Naive thymus-derived CD8-positive, alpha-beta T cell (primary cell): ENCODE data around the gene IFITM10. TPM values are rescaled to one million over a fixed set of nuclear protein-coding genes. Genes with fewer than 3 reads are reported as not detected.

Source experiments
- ATAC-seq, 2 donors: fragments of 150-1000 bp; cut with Tn5 transposase in 1 of 2; sonication (Bioruptor Pico), chemical (Tn5 transposase) in 1 of 2; 1 replicate in 1 of 2; 2 replicates in 1 of 2; pipeline ENCODE4 v1.10.0; 2021; ENCODE audit warnings: mild to moderate bottlenecking in 2 of 2, moderate library complexity in 2 of 2
- POLR2A ChIA-PET: fragments of 350-600 bp; sonication (Branson Sonifier 250); formaldehyde crosslinking; loops from one replicate; lab custom pipeline; 2021; ENCODE audit warnings: antibody characterized with exemption; lab: Charles Lee
- DNase-seq, 10 donors: peaks; one replicate each; pipeline versions ENCODE4 v3.0.0 to v3.0.0-alpha.2; 2020 to 2022
- H3K27ac Mint-ChIP-seq, 10 donors: one replicate each; pipeline ENCODE4 v1.8.0; 2020 to 2022; ENCODE audit warnings: mild to moderate bottlenecking in 10 of 10, mixed read lengths in 10 of 10, moderate library complexity in 4 of 10, inconsistent platforms in 1 of 10
- H3K27me3 Mint-ChIP-seq, 5 donors: one replicate each; pipeline ENCODE4 v1.8.0; 2021 to 2022; ENCODE audit warnings: mixed read lengths in 5 of 5
- H3K36me3 Mint-ChIP-seq, 3 donors: one replicate each; pipeline ENCODE4 v1.8.0; 2020 to 2022; ENCODE audit warnings: mixed read lengths in 3 of 3, mild to moderate bottlenecking in 2 of 3, inconsistent platforms in 1 of 3
- H3K4me1 Mint-ChIP-seq, 4 donors: one replicate each; pipeline ENCODE4 v1.8.0; 2021 to 2022; ENCODE audit warnings: mixed read lengths in 4 of 4
- H3K4me3 Mint-ChIP-seq, 10 donors: one replicate each; pipeline ENCODE4 v1.8.0; 2020 to 2022; ENCODE audit warnings: mild to moderate bottlenecking in 10 of 10, mixed read lengths in 10 of 10, moderate library complexity in 6 of 10, inconsistent platforms in 1 of 10
- H3K9me3 Mint-ChIP-seq, 9 donors: one replicate each; pipeline ENCODE4 v1.8.0; 2020 to 2022; ENCODE audit warnings: mixed read lengths in 9 of 9, mild to moderate bottlenecking in 3 of 9, inconsistent platforms in 1 of 9, moderate library complexity in 1 of 9
- polyA plus RNA-seq, 3 donors: library from polyadenylated mRNA; unstranded; fragments of 300-500 nt; fragmentation: Illumina TruSeq; gene quantifications; one replicate each; pipeline ENCODE4 v1.2.3, GENCODE V29; 2021
- total RNA-seq, 8 experiments: library from RNA in 2 of 8; stranded (reverse) in 2 of 8; gene quantifications; one replicate each; pipeline ENCODE4 v1.2.3 and lab custom pipeline; 2021 to 2026

The IFITM10 gene
- total and polyA plus RNA-seq, 5 experiments from 2014 or later: 0.16 to 4.3 (median 2.0) TPM; not detected in 2

- no peak for DNase-seq
- no peak for ATAC-seq
- Mint-ChIP-seq H3K27me3 (peaks cover 0 to 19% (median 0%) of the 10 kb centered on the region in 5 donors), H3K27ac (peak overlapping the region in 1 of 10 donors; percentile 73), H3K36me3 (peaks cover 0 to 18% (median 2%) of the 10 kb centered on the region in 3 donors), H3K4me1 (peaks cover 13 to 15% (median 15%) of the 10 kb centered on the region in 4 donors), H3K4me3 (no peak overlapping the region), H3K9me3 (peaks cover 0 to 24% (median 19%) of the 10 kb centered on the region in 9 donors)
- POLR2A ChIA-PET: interaction anchor here (0.6 to 1.8 kb wide), 3 partner anchors 11 to 637 kb away, joined by 3 read pairs; no protein-coding TSS in a partner anchor
These were observed 12.0 kb downstream of the IFITM10 start for GRCh38 chr11:1738380-1738779.

GRCh38 chr11:1737080-1737757, 13.2 kb downstream of the IFITM10 start:
- no peak overlapping the region for H3K27ac Mint-ChIP-seq
- DNase-seq (peak in 1 of 10 donors; percentile 23), ATAC-seq (no peak)
- peaks cover 0 to 21% (median 0%) of the 10 kb centered on the region in 5 donors for H3K27me3 Mint-ChIP-seq
- no peak overlapping the region for H3K4me3 Mint-ChIP-seq
- H3K9me3 Mint-ChIP-seq: peaks cover 0 to 24% (median 19%) of the 10 kb centered on the region in 9 donors
- peaks cover 0 to 18% (median 2%) of the 10 kb centered on the region in 3 donors for H3K36me3 Mint-ChIP-seq
- POLR2A ChIA-PET: interaction anchor here (1.0 kb wide), 1 partner anchor 18 kb away, joined by 4 read pairs; no protein-coding TSS in a partner anchor
- H3K4me1 Mint-ChIP-seq: peaks cover 15 to 25% (median 18%) of the 10 kb centered on the region in 4 donors

- peaks cover 0 to 24% (median 19%) of the 10 kb centered on the region in 9 donors for H3K9me3 Mint-ChIP-seq
- no peak for DNase-seq
- peaks cover 17 to 32% (median 23%) of the 10 kb centered on the region in 4 donors for H3K4me1 Mint-ChIP-seq
- peaks cover 0 to 18% (median 2%) of the 10 kb centered on the region in 3 donors for H3K36me3 Mint-ChIP-seq
- ATAC-seq: no peak
- no peak overlapping the region for H3K4me3 Mint-ChIP-seq
- no peak overlapping the region for H3K27ac Mint-ChIP-seq
- H3K27me3 Mint-ChIP-seq: peaks cover 0 to 27% (median 4%) of the 10 kb centered on the region in 5 donors
- POLR2A ChIA-PET: interaction anchor here (0.6 to 1.0 kb wide), 2 partner anchors 19 to 356 kb away, joined by 3 to 4 read pairs; no protein-coding TSS in a partner anchor
These were observed 13.9 kb downstream of the IFITM10 start for GRCh38 chr11:1736447-1736992.

- no peak overlapping the region for H3K4me3 Mint-ChIP-seq
- peaks cover 0 to 24% (median 19%) of the 10 kb centered on the region in 9 donors for H3K9me3 Mint-ChIP-seq
- POLR2A ChIA-PET: no interaction called here
- DNase-seq: peak in 1 of 10 donors; percentile 58
- ATAC-seq: no peak
- peaks cover 0 to 28% (median 7%) of the 10 kb centered on the region in 5 donors for H3K27me3 Mint-ChIP-seq
- H3K36me3 Mint-ChIP-seq: peaks cover 0 to 18% (median 2%) of the 10 kb centered on the region in 3 donors
- no peak overlapping the region for H3K27ac Mint-ChIP-seq
- H3K4me1 Mint-ChIP-seq: peaks cover 21 to 41% (median 35%) of the 10 kb centered on the region in 4 donors
These were observed 15.1 kb downstream of the IFITM10 start for GRCh38 chr11:1735271-1735670.

GRCh38 chr11:1734641-1735081, 15.7 kb downstream of the IFITM10 start:
- H3K4me3 Mint-ChIP-seq: peak overlapping the region in 6 of 10 donors; percentile 30 to 68 (median 62)
- no peak for ATAC-seq
- peak overlapping the region in 2 of 10 donors; percentile 54 to 61 for H3K27ac Mint-ChIP-seq

GRCh38 chr11:1733716-1734640, 16.4 kb downstream of the IFITM10 start:
- ATAC-seq: peak in 1 of 2 donors; percentile 58
- Mint-ChIP-seq H3K4me1 (peaks cover 30 to 54% (median 42%) of the 10 kb centered on the region in 4 donors), H3K36me3 (peaks cover 0 to 18% (median 2%) of the 10 kb centered on the region in 3 donors), H3K9me3 (peaks cover 0 to 24% (median 19%) of the 10 kb centered on the region in 9 donors), H3K4me3 (peak overlapping the region in 9 of 10 donors; percentile 18 to 68 (median 58)), H3K27me3 (peaks cover 0 to 22% (median 7%) of the 10 kb centered on the region in 5 donors), H3K27ac (peak overlapping the region in 5 of 10 donors; percentile 38 to 80 (median 76))
- DNase-seq: no peak
- POLR2A ChIA-PET: interaction anchor here (0.9 to 1.0 kb wide), 3 partner anchors 17 to 23 kb away, joined by 3 to 5 read pairs (median 3); no protein-coding TSS in a partner anchor

More at GRCh38 chr11:1734641-1735081, 15.7 kb downstream of the IFITM10 start:
- Mint-ChIP-seq H3K36me3 (peaks cover 0 to 18% (median 2%) of the 10 kb centered on the region in 3 donors), H3K27me3 (peaks cover 0 to 27% (median 7%) of the 10 kb centered on the region in 5 donors), H3K4me1 (peaks cover 24 to 47% (median 37%) of the 10 kb centered on the region in 4 donors), H3K9me3 (peaks cover 0 to 24% (median 19%) of the 10 kb centered on the region in 9 donors)
- POLR2A ChIA-PET: interaction anchor here (0.9 kb wide), 1 partner anchor 23 kb away, joined by 5 read pairs; no protein-coding TSS in a partner anchor
- no peak for DNase-seq

GRCh38 chr11:1733009-1733715, 17.2 kb downstream of the IFITM10 start:
- Mint-ChIP-seq H3K4me1 (peaks cover 33 to 61% (median 50%) of the 10 kb centered on the region in 4 donors), H3K9me3 (peaks cover 0 to 24% (median 19%) of the 10 kb centered on the region in 9 donors), H3K27ac (peak overlapping the region in 3 of 10 donors; percentile 61 to 80 (median 76)), H3K36me3 (peaks cover 0 to 18% (median 2%) of the 10 kb centered on the region in 3 donors), H3K27me3 (peaks cover 0 to 19% (median 7%) of the 10 kb centered on the region in 5 donors), H3K4me3 (peak overlapping the region in 3 of 10 donors; percentile 13 to 68 (median 65))
- POLR2A ChIA-PET: interaction anchor here (0.9 to 1.0 kb wide), 2 partner anchors 18 to 22 kb away, joined by 3 read pairs; no protein-coding TSS in a partner anchor
- ATAC-seq (no peak), DNase-seq (no peak)

GRCh38 chr11:1732418-1733008, 17.9 kb downstream of the IFITM10 start:
- DNase-seq: no peak
- peaks cover 33 to 67% (median 54%) of the 10 kb centered on the region in 4 donors for H3K4me1 Mint-ChIP-seq
- H3K36me3 Mint-ChIP-seq: peaks cover 0 to 18% (median 2%) of the 10 kb centered on the region in 3 donors
- ATAC-seq: no peak
- peaks cover 0 to 23% (median 7%) of the 10 kb centered on the region in 5 donors for H3K27me3 Mint-ChIP-seq
- H3K4me3 Mint-ChIP-seq: no peak overlapping the region
- H3K9me3 Mint-ChIP-seq: peaks cover 0 to 22% (median 16%) of the 10 kb centered on the region in 9 donors
- POLR2A ChIA-PET: no interaction called here
- H3K27ac Mint-ChIP-seq: peak overlapping the region in 1 of 10 donors; percentile 89

GRCh38 chr11:1731451-1732059, 18.8 kb downstream of the IFITM10 start:
- POLR2A ChIA-PET: no interaction called here
- Mint-ChIP-seq H3K36me3 (peaks cover 0 to 14% (median 2%) of the 10 kb centered on the region in 3 donors), H3K27me3 (peaks cover 0 to 24% (median 7%) of the 10 kb centered on the region in 5 donors), H3K4me1 (peaks cover 33 to 69% (median 55%) of the 10 kb centered on the region in 4 donors), H3K9me3 (peaks cover 0 to 14% (median 10%) of the 10 kb centered on the region in 9 donors), H3K27ac (no peak overlapping the region), H3K4me3 (no peak overlapping the region)
- no peak for ATAC-seq
- no peak for DNase-seq

GRCh38 chr11:1730059-1730629, 20.3 kb downstream of the IFITM10 start:
- ATAC-seq (no peak), DNase-seq (no peak)
- POLR2A ChIA-PET: interaction anchor here (0.6 to 0.9 kb wide), 2 partner anchors 12 to 23 kb away, joined by 3 read pairs; no protein-coding TSS in a partner anchor
- Mint-ChIP-seq H3K4me3 (peak overlapping the region in 7 of 10 donors; percentile 7 to 84 (median 37)), H3K9me3 (no peaks in the 10 kb centered on the region), H3K4me1 (peaks cover 32 to 69% (median 54%) of the 10 kb centered on the region in 4 donors), H3K27ac (no peak overlapping the region), H3K36me3 (no peaks in the 10 kb centered on the region), H3K27me3 (peaks cover 0 to 21% (median 7%) of the 10 kb centered on the region in 5 donors)
